HG03108 (cell line): ENCODE results near the gene PGBD5.

Experiments
- ATAC-seq: cut with Tn5 transposase; IDR thresholded peaks from one replicate; pipeline ENCODE4 v1.9.1; 2021; ENCODE audit warnings: moderate library complexity; ENCODE audit not compliant: unreplicated experiment

Gene PGBD5

DNA sequence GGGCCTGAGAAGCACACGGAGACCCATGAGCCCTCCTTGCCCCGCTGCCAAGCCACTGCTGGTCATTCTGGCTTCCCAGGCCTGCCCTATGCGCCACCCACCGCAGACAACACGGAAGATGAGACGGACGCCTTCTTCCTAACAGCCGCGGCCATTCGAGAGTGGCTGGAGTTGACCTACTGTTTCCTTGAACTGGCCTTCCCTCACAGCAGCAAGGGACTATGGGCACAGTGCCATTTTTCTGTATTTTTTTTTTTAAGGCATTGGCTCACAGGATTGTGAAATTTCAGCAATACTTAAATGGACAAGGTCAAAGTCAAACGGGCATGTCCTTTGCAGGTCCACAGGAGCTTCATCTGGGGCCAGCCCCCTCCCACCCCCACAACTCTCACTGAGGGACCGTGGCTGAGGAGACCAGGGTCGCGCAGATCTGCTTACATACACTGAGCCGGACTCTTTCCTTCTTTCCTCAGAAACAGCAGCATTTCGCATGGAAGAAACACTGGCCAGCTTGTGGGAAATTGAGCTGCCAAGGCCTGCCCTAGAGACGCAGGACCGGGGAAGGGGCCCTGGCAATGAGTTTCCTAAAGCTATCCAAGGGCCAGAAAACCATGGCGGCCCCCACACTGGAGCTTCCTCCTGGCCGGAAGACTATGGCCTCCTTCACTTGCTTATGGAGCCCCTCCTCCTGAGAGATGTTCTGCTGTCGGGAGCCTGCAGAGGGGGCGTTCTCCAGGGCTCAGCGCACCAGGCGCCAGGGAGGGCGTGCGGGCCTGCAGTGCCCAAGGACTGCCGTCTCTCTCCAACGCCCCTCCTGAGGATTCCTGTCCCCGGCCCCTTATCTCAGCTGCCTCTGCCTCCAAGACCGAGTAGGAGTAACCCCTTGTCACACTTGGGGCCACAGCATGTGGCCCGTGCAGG, 98.9 kb downstream of the PGBD5 start:
- ATAC-seq = no peak

DNA sequence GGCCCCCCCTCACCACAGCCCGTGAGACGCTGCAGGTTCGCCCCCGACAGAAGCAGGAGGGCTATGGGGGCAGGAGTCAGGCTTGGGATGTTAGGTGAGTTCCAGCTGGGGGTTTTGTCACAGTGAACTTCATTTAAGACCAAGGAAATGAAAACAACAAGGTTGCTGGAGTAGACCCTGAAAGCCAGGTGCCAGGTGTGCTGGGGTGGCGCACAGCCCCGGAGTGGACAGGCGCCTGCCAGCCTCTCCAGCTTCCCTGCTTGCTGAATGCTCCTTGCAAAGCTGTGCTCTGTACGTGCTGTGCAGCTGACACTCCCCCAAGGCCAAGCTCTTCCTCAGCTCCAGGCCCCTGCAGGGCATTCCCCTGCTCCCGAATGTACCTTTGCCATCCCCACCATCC, 102.4 kb downstream of the PGBD5 start:
- no peak for ATAC-seq

DNA sequence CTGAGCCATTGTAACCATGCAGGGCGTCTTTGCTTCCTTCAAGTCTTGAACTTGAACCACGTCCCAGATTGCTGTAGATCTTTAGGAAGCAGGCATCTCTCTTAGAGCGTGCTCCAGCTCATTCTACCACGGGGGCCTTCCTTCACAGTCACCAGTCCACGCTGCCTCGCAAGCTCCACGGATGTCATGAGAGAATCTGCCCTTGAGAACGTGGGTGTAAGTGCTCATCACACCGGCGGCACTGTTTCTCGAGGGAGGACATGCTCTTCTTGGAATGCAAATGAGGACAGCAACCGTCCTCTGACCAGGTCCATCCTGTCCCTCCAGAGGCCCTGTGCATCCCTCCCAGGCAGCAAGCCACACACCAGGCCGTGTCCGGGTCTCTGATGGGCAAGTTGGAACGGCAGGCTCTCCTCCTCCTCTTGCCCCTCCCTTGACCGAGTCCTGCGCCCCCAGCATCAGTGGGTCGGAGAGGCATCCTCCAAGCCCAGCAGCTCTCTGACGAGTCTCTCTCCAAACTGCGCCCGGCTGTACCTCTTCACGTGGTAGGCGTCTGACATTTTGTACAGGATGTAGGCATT, 103.1 kb downstream of the PGBD5 start:
- ATAC-seq = no peak

DNA sequence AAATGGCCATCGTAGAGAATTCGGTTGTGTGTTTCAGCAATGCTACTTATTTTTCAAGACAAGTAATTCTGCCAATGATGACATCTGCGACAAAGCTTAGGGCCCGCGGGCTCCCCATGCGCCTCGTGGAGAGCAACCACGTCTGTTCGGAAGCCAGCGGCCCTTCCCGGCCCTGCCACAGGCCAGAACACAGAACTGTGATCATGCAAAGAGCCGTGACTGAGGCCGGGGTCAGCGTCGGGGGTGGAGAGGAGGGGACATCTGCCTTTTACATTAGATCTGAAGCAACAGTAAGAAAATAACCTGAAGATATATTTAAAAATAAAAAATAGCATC, 103.7 kb downstream of the PGBD5 start:
- no peak for ATAC-seq

DNA sequence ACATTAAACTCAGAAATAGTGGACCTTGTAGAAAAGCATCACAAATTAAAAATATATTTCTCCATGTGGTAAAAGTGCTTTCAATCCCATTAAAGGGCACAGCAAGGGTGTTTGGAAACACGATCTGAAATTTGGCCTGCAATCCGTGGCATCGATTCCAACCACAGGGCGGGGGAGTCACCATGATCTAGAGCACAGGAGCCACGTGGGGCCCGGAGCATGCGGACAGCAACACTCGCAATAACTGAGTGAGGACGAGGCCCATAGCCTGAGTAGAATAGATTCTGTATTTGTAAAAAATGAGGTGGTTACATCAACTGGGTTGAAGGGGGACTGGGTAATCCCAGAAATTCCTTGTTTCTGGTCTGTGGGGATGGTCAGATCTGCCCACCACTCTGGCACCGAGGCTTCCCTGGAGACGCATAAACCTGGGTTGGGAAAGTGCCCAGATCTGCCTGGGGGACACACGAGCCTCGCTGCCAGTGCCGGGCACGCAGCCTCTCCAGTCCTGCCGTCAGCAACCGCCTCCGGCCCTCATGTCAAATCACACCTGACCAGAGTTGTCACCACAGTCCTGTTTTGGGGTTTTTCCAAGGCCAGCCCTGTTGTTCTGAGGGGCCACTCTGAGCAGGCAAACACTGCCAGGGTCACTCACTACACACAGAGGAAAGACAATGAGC, 104.3 kb downstream of the PGBD5 start:
- no peak for ATAC-seq

DNA sequence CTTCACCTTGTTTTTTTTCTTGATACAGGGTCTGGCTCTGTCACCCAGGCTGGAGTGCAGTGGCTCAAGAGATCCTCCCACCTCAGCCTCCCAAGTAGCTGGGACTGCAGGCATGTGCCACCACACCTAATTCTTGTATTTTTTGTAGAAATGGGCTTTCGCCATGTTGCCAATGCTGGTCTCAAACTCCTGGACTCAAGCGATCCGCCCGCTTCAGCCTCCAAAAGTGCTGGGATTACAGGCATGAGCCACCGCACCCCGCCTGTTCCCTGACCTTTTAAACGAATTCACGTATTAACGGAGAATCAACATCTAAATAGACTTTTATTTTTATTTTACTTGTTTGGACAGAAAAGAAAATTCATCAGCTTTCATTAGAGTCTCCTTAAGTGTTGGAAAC, 104.8 kb downstream of the PGBD5 start:
- no peak for ATAC-seq

DNA sequence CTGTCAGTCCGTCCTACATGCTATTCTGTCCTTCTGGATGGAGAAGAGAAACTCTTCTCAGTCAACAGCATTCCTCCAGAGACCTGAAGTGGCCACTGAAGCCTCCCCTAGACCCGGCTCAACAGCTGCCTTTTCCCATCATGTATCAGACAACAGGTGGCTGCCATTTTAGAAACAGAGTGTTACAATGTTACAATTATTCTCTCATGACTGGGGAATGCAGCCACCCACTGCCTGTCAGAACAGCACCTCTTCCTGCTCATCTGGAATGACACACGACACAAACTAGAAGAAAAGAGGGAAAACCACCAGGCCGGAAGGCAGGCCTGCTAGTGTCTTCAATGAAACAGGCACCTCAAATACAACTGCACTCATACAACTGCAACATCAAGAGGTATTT, 105.3 kb downstream of the PGBD5 start:
- no peak for ATAC-seq

DNA sequence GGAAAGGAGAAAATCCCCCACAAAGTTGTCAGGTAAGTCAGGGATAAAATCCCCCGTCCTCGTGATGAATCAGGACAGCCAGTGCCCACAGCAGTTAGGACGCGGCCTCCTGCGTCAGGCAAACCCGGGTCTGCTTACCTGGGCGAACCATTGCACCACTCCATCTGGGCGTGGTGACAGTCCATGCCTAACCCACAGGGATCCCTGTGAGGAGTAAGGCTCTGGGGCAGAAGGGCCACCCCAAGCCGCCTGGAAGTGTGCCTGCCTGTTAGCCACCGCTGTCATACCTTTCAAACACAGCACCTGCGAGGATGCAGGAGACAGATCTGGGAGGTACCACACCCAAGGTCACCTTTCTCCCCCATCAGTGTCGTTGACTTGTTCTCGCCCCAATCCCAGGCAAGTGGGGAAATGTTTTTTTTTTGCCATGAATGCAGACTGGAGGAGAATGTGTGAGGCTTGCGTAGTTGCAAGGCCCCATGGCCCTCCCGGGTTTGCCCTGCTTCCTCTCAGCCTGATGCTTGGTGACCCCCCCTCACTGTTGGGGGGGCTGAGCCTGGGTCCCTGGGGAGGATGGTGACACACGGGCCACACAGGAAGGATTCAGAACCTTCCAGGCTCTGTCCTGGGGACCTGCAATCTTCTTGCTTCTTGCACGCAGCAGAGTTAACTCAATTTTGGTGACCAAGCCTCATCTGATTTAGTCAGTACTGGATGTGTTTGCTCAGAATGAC, 107.0 kb downstream of the PGBD5 start:
- no peak for ATAC-seq

DNA sequence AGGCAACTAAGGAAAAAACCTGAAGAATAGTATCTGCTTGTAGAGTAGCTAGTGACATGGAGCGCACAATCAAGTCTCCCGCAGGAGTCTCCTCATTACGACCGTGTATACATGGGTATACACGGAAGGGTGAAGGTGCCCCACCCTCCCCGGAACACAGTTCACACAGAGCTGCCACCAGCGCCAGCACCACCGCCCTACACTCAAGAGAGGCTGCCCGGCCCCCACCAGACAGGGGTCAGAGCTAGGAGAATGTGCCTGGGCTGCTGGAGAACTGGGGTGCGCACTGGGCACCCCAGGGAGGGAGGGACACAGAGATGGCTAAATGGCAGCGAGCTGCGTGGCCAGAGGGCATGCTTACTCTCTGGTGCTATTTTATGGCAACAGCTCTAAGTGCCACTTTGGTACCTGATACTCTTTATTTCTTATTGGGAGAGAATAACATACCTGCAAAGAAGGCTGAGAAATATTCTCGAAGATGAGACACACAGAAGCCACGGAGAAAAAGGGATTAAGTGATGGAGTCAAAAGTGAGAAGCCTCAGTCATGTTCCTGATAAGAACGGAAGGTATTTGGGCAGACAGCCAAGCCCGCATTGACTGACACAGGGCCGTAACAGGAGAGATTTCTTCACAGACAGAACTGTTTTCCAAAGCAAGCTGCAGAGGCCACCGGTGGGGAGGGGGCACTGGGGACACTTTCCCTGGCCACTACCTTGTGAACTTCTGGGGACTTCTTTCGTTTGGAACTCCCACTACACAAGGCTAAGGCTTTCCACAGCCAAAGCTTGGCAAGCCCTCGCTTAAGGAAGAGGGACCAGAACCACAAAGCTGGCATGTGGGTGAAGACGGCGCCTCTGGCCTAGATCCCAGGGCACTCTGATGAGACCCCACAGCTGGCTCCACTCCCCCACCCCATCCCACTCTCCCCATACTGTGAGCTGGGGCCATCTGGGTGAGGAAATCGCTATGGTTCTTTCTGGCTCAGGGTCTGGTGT, 108.0 kb downstream of the PGBD5 start:
- ATAC-seq = no peak

DNA sequence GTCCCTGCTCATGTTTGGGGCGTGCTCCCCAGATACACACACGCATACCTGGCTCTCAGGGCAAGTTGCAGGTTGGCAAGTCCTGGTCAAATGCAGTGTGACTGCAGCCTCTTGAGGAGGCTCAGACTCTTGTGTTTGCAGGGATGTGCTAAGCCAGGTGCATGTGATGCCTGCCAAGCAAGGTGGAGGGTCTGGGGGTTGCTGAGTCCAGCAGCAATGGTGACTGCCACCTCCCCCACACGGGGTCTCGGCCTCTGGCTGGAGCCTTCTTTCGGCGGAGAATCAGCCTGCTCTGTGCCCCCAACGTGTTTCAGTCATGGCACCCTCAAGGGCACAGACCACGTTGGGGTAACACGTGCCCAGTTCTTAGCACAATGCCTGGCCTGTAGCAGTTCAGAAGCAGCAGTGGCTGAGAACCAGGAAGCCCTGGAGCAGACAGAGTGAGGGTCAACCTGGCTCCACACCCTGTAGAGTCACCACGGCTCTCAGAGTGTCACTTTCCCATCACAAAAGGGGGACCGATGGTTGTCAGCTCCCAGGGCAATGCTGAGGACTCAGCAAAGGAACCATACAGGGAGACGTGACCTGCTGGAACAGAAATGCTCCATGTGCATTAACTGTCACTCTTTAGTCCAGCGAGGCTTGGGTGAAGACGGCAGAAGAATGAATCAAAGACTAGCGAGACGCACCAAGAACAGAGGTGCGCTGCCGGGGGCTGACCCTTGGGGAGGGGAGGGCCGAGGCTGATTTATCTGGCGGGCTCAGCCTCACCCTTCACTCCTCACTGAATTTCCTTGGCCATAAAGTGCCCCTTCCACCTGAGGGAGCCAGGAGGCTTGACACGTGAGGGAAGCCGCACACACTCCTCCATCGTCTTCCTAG, 109.0 kb downstream of the PGBD5 start:
- no peak for ATAC-seq

DNA sequence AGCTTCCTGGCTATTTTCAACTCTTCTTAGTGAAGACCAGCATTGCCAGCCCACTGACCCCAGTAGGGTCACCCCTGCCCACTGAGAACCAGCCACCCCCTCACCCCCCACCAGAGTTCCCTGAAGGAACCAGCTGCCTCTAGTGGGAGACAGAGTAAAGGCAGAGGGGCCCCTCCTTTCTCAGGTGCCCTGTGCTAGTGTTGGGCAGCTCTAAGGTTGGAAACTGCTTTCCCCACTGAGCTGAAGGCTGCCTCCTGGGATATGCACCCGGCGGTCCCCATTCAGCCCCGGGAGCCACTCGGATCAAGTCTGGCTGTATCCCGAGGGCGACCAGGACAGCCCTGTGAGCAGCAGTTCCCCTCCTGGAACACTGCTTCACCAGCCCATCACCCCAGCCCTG, 111.0 kb downstream of the PGBD5 start:
- ATAC-seq = no peak

DNA sequence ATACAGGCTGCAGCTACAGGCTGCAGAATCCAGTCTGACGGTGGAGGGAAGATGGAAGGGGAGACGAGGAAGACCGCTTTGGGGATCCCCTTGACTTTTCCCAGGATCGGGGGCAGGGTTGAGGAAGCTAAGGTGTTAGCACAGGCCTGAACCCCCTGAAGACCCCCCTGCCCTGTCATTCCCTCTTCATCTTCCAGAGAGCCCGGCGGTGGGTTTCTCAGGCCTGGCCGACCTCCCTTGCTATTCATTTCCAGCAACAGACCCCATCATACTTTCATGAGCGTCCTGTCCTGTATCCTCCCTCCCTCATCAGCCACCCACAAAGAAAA, 112.0 kb downstream of the PGBD5 start:
- no peak for ATAC-seq

DNA sequence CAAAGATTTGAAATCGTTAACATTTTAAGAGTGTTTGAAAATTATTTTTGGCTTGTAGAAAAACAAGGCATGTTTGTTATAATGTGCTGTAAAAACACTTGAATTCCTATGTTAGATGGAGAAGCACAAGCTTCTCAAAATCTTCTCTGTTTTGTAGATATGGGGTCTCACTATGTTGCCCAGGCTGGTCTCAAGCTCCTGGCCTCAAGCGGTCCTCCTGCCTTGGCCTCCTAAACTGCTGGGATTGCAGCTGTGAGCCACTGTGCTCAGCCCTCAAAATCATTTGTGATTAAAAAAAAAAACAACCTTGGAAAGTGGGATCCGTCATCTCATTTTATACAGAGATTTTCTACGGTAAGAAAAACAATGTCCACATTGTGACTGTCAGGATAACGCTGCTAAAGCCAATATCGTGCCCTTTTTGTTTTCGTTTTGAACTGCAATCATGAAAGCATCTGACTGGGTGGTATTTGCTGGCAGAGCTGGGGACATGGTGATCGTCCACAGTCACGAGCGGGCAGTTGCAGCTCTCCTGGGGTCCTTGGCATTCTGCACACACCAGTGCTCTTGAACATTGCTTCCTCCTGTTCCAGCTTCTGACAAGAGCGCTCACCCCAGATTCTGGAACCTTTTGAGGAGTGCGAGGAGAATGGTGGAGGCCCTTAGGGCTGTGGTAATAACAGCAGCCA, 112.5 kb downstream of the PGBD5 start:
- ATAC-seq = no peak

DNA sequence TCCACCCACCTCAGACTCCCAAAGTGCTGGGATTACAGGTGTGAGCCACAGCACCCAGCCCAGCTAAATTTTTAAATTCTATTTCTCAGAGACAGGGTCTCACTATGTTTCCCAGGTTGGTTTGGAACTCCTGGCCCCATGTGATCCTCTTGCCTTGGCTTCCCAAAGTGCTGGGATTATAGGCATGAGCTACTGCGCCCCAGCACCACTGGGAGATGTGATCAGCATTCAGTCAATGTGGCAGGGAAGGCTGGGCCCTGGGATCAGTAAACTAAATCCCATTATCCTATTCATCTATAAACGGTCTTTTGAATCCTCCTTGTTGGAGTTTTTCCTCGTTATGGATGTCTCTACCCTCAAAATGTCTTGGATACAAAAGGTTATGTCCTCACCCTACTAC, 113.5 kb downstream of the PGBD5 start:
- no peak for ATAC-seq

DNA sequence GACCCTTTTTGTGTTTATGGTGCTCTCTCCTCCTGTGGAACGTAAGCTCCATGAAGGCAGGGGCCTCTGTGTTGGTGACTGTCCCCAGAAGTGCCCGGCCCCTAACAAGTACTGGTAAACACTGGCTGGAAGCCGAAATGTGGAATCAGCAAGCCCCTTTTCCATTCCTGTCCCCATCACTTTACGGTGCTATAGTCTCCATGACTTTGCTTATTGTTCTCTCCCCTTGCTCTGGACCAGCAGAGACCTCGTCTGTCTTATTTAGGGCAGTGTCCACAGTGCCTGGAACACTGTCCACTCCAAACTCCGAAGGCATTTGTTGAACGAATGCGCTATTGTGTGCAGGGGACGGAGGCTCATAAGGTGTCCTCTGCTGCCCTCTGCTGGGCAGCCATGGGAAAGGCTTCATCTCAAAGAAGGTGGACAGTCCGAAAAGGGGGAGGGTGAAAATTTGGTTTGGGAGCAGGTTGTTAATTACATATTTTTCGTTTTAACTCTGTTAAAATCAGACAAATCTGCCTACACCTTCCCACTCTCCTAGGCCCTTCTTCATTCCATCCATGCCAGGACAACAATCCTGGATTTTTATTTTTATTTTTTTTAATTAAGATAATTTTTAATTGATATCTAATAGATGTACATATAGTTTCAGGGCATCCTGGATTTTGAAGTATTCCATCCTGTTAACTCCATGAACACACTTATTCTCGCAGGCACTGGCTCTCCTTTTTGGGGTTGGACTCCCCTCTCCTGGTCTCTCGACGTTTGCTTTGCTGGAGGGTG, 115.6 kb downstream of the PGBD5 start:
- ATAC-seq = no peak

DNA sequence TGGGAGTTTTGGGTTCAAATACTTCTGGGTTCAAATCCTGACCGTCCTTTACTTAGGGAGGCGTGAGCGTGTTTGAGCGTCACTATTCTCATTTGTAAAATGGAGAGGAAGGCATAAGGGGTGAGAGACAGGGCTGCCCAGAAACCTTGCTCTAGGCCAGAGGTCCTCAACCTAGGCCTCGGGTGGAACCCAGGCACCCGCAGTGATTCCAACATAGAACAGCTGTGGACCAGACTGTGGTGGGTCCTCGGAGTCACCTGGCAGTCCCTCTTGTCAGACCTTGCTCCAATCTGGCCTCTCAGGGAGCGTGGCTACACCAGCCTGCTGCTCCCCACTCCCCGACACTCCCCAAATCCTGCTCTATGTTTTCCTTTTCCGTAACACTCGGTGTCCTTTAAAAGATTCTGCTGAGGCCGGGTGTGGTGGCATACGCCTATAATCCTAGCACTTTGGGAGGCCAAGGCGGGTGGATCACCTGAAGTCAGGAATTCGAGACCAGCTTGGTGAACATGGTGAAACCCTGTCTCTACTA, 116.4 kb downstream of the PGBD5 start:
- ATAC-seq = no peak

DNA sequence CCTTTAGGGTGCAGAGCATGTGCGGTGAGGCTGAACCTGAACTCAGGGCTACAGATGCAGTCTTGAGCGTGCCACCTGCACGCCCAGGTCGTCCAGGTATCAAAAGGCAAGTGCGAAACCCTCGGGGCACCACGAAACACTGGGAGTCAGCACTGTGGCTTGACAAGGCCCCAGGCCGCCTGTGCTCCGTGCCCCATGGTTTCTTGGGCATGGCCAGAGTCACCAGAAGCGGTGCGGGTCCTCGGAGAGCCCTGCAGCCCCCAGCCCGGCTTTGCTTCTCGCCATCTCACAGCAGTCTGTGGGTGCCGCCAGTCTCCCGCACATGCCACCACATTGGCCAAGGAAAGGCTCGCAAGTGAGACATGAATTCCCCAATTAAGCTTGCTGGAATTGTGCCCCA, 117.3 kb downstream of the PGBD5 start:
- ATAC-seq = no peak

DNA sequence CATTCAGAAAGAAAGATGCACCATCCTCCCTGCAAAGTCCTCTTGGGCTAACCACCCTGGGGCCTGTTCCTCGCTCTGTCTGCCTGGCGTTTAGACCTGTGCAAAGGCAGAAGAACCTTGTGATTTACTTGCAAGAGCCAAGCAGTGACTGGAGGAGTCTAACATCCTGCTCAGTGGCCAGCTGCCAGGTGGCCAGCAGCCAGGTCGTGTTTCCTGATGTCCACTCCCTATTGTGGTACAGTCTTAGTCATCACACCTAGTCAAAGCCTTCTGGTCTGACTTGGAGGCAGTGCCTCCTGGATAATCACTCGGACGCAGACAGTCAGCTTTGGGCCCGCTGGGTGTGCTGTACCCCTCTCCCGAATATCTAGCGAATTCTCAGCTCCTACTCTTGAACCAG, 118.1 kb downstream of the PGBD5 start:
- ATAC-seq = no peak
